ENCODE results near the gene NOL4L. TPM values are rescaled to one million over a fixed set of nuclear protein-coding genes. Genes with fewer than 3 reads are reported as not detected.

NOL4L gene
- total and polyA plus RNA-seq, 2 donors (not counting 3 experiments of a cell fraction or from before 2014, with no cell fraction given) = 55.2 to 79.6 TPM

DNA sequence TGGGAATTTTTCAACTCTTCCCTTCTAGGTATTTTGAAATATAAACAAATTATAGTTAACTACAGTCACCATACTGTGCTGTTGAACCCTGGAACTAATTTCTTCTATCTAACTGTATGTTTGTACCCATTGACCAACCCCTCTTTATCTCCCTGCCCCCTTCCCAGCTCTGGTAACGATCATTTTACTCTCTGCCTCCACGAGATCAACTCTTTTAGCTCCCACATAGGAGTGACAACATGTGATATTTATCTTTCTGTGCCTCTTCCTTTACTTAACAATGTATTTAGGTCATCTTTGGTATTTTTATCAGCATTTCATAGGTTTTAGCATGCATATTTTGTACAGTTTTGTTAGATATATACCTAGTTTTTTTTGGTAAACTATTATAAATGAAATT, 181.1 kb downstream of the NOL4L start:
- BruUV-seq (replicated peaks) = no TSS peak
- Histone ChIP-seq H4K20me1 (replicated peaks; ENCODE audit: control insufficient read depth, extremely low read depth, insufficient read depth, low read length) (peaks cover 7% of the 10 kb centered on the region), H3K9me1 (replicated peaks; ENCODE audit: control insufficient read depth, extremely low read depth, insufficient read depth, low read length) (no peaks in the 10 kb centered on the region), H3K4me2 (ENCODE audit: insufficient read depth, low read length) (no peak overlapping the region), H3K4me3 (replicated peaks in 1 of 3; ENCODE audit: insufficient read depth in 1 of 3, low read depth in 1 of 3, low read length in 3 of 3) (no peak overlapping the region), H2AFZ (ENCODE audit: low read depth, low read length) (no peak overlapping the region), H3K36me3 (ENCODE audit: control insufficient read depth in 2 of 2, extremely low read depth in 1 of 2, insufficient read depth in 2 of 2, low read length in 2 of 2) (peaks cover 2% of the 10 kb centered on the region in 2 experiments), H3K27ac (ENCODE audit: insufficient read depth, low read depth, low read length) (no peak overlapping the region), H3K9ac (replicated peaks; ENCODE audit: extremely low read depth, insufficient read depth, low read length) (no peak overlapping the region), H3K79me2 (ENCODE audit: control insufficient read depth, insufficient read depth, low read length) (peaks cover 83% of the 10 kb centered on the region), H3K4me1 (ENCODE audit: control insufficient read depth, extremely low read depth, insufficient read depth, low read length) (no peaks in the 10 kb centered on the region), H3K27me3 (ENCODE audit: control insufficient read depth in 2 of 2, insufficient read depth in 2 of 2, low read length in 2 of 2) (no peaks in the 10 kb centered on the region), H3K9me3 (replicated peaks; ENCODE audit: control insufficient read depth, insufficient read depth, low read length) (no peaks in the 10 kb centered on the region)
- intact Hi-C loops (cut with micrococcal nuclease) (loop anchor here (5.0 kb wide), 1 partner anchor 37 kb away; no protein-coding TSS in a partner anchor), dilution Hi-C loops (cut with MboI; ENCODE audit: extremely low pct_ligation_motif_present, low sequenced_read_pairs) (no loop called here)
- DNase-seq (ENCODE audit: low read depth, low spot score) (no peak), FAIRE-seq (no peak)
- TF ChIP-seq POLR2A (IDR thresholded peaks at IDR 0.05; ENCODE audit: low read depth, low read length) (no peak), MYC (IDR thresholded peaks at IDR 0.05; ENCODE audit: low read depth, low read length) (no peak), JUN (IDR thresholded peaks at IDR 0.05; ENCODE audit: borderline replicate concordance, insufficient read depth, insufficient read length, low read depth) (no peak), POLR2AphosphoS5 (IDR thresholded peaks at IDR 0.05; ENCODE audit: insufficient read depth, low read depth, low read length) (no peak), FOS (IDR thresholded peaks at IDR 0.05; ENCODE audit: borderline replicate concordance, insufficient read depth, low read length) (no peak), EZH2 (IDR thresholded peaks at IDR 0.05; ENCODE audit: borderline replicate concordance, low read depth, low read length, severe bottlenecking) (no peak), GATA2 (IDR thresholded peaks at IDR 0.05; ENCODE audit: insufficient read depth, insufficient read length, low read depth, low read length) (no peak)
- TF ChIP-seq, protein P1, sequence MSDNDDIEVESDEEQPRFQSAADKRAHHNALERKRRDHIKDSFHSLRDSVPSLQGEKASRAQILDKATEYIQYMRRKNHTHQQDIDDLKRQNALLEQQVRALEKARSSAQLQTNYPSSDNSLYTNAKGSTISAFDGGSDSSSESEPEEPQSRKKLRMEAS (IDR thresholded peaks at IDR 0.05; ENCODE audit: insufficient read depth, insufficient read length) = no peak
- TF ChIP-seq, protein P2, sequence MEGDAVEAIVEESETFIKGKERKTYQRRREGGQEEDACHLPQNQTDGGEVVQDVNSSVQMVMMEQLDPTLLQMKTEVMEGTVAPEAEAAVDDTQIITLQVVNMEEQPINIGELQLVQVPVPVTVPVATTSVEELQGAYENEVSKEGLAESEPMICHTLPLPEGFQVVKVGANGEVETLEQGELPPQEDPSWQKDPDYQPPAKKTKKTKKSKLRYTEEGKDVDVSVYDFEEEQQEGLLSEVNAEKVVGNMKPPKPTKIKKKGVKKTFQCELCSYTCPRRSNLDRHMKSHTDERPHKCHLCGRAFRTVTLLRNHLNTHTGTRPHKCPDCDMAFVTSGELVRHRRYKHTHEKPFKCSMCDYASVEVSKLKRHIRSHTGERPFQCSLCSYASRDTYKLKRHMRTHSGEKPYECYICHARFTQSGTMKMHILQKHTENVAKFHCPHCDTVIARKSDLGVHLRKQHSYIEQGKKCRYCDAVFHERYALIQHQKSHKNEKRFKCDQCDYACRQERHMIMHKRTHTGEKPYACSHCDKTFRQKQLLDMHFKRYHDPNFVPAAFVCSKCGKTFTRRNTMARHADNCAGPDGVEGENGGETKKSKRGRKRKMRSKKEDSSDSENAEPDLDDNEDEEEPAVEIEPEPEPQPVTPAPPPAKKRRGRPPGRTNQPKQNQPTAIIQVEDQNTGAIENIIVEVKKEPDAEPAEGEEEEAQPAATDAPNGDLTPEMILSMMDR (IDR thresholded peaks at IDR 0.05; ENCODE audit: extremely low read depth in 1 of 2, insufficient read depth in 1 of 2, low read depth in 1 of 2, low read length in 2 of 2) = no peak
- CTCF ChIA-PET = interaction anchor here (1.1 to 1.3 kb wide), 2 partner anchors 13 to 19 kb away, joined by 3 to 5 read pairs; no protein-coding TSS in a partner anchor
- POLR2A ChIA-PET = no interaction called here

All from endothelial cell of umbilical vein (primary cell).